DMS153 treated with DMSO at 0.1 percent for 48 hours (cell line): Measurements from ENCODE around the gene GPC6.

Experiments used
- DNase-seq: peaks from one replicate; lab custom pipeline; 2025; ENCODE audit not compliant: unreplicated experiment; lab: John Stamatoyannopoulos, UW

GPC6 gene

GRCh38 chr13:93955904-93956303, 729.3 kb downstream of the GPC6 start:
- no peak for DNase-seq

DNA sequence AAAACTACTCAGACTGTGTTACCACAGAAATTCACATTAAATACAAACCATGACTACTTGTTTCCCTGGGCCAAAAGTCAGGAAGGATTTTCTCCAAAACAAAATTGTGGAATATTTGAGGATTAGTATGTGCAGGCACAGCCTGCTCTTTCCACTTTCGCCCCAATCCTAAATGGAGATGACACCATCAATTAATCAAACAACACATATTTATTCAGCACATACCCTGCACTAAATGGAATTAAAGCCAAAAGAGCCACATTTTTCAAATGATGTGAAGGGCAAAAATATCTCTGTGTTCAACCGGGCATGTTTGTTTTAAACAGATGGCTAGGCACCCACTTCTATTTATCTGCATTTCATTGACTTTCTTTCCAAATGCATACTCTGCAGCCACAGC, 729.8 kb downstream of the GPC6 start:
- no peak for DNase-seq

DNA sequence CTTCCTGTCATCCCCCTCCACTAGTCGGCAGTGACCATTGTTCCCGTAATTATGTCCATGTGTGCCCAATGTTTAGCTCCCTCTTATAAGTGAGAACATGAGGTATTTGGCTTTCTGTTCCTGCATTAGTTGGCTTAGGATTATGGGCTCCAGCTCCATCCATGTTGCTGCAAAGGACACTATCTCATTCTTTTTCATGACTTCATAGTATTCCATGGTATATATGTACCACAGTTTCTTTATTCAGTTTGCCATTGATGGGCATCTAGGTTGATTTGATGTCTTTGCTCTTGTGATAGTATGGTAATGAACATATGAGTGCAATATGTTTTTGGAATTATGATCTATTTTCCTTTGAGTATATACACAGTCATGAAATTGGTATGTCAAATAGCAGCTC, 730.8 kb downstream of the GPC6 start:
- no peak for DNase-seq

DNA sequence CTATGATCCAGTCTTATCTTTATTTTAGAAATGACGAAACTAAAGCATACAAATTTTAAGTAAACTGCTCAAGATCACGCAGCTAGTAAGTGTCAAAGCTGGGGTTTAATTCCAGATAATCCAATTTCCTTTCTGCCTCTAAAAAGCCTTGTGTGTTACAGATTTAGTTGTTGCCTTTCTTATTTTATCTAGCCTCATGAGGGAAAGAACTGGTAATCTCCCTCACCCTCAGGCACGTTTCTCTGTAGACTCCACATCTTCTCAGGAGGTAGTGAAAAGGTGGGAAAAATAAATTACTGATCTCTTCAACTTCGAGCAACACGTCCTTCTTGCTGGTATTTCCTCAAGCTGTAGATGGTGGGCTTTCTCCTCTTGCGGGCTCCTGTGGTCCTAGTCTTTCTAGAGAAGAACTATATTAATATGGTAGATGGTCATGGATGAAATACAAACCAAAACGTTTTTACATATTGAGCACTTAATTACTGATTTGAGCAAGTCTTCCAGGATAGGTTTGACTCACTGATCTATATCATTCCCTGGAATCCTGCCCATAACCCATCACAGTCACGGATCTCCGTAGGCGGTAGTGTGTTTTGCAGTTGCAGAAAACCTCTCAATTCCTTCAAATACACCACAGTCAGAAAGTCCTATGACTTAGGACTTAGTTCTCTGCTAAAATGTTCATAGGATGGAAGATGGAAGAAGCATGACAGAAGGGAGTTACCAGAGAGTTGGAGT, 733.4 kb downstream of the GPC6 start:
- DNase-seq: no peak

DNA sequence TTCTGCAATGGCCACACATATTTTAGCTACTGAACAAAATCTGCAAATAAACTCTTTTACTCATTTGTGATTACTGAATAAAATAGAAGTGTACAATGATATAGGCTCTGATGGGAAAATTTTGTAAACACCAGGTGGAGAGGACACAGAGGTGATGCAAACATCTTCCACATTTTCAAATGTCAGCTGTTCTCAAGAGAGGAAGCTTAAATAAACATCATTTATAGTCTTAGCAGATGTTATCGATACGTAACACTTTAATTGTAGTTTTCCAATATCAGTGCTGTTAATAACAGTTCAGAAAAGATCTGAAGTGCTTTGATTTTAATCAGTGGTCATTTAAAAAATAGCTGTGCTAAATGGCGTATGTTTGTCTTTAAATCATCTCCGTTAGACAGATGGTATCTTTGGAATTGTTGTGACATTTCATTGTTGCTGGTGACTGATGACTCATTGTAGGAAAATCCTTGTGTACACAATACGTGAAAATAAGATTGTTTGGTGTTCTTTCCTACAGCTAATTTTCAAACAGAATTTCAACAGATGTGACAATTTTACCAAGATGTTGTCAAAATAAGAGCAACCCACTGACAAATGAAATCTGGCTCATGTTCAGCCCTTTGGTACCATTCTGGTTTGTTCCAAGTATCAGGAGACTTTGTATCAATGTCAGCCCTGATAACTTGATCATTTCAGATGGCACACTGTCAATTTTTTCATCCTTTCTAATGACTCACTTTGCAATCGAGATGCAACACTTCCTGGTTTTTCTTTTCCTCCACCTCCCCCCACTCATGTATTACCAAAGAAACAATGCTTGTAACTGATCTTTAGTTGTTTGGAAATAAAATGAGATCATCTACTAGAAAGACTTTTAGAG, 736.9 kb downstream of the GPC6 start:
- DNase-seq: peak; percentile 78

GRCh38 chr13:93964146-93964512, 737.5 kb downstream of the GPC6 start:
- DNase-seq: no peak

GRCh38 chr13:93965587-93965986, 739.0 kb downstream of the GPC6 start:
- no peak for DNase-seq

DNA sequence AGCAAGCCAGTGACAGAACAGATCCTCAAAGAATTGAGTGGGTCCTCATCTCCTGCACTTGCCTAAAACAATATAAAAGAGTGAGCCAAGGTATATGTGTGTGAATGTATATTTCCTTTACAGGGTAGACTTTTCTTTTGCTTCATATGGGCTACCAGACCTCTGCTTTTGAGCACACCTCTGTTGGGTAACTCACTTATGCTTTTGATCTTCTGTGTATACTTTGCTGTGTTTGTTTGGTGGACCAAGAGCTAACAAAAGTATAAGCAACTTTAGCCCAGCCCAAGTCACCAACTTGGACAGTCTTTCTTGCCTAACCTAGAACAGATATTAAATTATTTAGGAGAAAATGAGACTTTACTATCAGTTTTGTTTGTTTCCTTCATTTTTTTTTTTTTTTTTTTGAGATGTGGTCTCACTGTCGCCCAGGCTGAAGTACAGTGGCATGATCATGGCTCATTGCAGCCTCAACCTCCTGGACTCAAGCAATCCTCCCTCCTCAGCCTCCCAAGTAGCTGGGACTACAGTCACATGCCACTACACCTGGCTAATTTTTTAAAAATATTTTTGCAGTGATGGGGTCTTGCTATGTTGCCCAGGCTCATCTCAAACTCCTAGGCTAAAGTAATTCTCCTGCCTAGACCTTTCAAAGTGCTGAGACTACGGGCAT, 739.8 kb downstream of the GPC6 start:
- no peak for DNase-seq

DNA sequence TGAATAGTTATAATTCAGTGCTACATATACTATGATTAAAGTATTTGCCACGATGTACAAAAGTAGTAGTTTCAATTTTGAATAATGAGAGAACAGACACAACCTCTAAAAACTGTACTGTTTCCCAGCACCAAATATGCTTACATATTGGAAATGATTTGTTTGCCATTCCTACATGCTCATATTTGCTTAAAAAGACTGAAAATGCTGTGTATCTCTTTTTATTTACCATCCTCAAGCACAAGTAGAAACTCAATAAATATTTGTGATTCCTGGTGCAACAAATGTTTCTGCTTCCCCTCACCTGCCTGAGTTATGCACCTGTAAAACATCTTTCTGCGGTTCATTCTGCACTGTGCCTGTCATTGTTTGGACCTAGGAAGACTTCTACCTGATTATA, 740.7 kb downstream of the GPC6 start:
- DNase-seq: no peak

- DNase-seq: no peak
These were observed 748.6 kb downstream of the GPC6 start for GRCh38 chr13:93975242-93975641.

DNA sequence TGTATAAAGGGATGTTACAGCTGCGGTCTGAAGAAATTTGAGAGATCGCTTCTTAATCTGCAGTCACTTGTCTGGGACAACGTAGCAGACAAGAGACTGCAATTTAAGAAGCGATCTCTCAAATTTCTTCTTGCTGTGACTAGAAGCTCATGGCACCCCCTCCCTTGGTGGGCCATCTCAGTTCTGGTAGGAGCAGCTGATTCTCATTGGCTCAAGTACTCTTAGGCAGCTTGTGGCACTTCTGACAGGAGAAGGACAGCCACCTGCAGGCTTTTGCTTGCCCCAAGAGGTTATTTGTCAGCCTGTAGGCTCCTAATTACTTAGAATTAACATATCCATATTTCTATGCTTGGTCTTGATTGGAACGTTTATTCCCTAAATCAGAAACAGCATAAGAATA, 749.9 kb downstream of the GPC6 start:
- no peak for DNase-seq

DNA sequence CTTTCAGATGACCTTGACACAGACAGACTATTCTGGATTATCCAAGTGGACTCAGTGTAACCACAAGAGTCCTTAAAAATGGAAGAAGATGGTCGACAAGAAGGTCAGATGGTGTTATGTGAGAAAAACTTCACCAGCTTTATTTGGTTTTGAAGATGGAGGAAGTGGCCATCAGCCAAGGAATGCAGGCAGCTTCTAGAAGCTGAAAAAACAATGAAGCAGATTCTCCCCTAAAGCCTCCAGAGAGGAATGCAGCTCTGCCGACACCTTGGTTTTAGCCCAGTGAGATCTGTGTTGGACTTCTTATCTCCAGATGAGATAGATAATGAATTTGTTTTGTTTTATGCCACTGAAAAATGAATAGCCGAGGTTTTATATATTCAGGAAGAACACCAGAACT, 751.4 kb downstream of the GPC6 start:
- DNase-seq: no peak

DNA sequence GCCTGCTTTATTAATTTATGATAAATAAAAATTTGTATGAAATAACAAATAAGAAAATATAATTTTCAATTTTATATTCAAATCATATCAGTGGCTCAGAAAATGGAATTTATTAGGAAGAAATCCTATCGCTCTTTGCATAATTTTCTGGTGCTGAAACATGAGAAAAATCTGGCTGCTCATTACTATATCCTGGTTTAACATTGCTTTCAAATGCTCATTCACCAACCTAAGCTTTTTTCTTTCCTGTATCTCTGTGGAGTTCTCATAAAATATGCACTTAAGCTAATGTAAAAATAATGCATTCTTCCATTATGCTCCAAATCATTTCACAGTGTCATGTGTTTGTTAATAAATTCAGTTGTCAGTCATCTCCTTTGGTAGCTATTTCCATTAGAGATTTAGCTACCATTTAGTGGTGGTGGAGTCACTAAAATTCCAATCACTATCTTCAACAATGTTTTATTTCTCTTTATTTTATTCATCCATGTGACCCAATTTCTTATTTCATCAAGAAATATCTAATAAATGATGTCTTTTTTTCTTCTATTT, 754.9 kb downstream of the GPC6 start:
- no peak for DNase-seq

DNA sequence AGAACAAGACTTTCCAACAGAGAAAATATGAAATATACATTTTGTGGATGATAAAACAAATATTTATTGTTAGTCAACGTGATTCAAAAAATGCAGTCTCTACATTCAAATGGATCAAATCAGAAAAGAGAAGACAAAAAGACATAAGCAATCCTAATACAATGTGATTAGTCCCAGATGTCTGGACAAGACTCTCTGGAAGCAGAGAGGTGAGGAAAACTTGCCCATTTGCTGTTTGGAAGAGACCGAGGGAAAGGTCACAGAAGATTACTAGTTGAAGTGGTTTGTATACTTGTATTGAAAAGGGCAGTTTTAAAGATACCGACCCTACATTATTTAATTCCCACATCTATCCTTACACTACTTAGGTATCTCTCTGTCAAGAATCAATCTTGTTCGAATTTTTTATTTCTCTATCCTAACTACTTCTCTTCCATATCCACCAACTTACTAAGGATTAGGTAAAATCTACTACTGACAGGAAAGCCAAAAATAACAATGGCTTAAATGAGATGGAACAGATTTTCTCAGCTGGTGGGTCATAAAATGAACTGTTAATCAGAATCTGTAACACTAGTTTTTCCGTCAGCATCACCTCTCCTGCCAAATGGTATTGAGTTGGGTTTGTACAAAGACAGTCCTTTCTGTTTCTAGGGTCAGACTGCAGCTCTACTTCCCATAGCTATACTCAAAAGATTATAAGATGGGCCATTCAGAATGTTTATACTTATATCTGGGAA, 755.7 kb downstream of the GPC6 start:
- DNase-seq: no peak

- no peak for DNase-seq
These were observed 757.4 kb downstream of the GPC6 start for GRCh38 chr13:93984052-93984451.

GRCh38 chr13:93984876-93985275, 758.3 kb downstream of the GPC6 start:
- no peak for DNase-seq

DNA sequence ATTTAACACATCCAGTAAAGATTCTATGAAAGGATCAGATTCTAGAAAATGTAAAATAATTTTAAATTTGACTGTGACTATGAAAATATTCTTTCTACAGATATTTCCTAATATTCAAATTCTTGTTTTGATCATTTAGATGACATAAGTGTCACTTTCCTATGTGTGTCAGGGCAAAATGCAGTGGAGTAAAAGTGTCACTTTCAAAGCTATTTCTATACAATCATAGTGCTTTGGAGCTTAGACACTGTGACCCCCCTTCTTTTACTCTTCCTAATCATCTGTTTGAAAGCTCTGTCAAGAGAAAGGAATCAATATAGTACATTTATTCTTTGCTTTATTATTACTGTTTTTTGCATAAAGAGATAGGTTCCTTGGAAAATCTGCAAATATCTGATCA, 760.9 kb downstream of the GPC6 start:
- no peak for DNase-seq

- DNase-seq: no peak
These were observed 765.0 kb downstream of the GPC6 start for GRCh38 chr13:93991569-93991968.

GRCh38 chr13:93996481-93996880, 769.9 kb downstream of the GPC6 start:
- no peak for DNase-seq

DNA sequence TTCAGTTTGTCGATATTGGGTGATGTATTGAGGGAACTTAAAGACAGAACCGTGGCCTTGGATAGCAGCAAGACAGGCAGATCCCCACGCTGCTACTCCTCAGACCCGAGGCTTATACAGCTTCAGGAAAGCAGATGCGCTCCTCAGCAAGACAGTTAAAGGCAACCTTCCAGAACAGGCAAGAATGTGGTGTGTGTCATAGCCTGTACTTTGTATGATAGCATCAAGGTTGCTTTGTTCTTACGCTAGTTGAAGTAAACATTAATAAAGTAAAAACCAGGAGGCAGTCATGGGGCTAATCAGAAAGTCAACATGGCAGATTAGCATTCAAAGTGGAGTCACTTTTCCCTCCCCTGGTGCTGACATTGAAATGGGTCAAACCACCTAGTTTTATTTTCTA, 779.7 kb downstream of the GPC6 start:
- no peak for DNase-seq

- DNase-seq: no peak
These were observed 780.5 kb downstream of the GPC6 start for GRCh38 chr13:94007072-94007471.
